Thyroid gland (tissue), 4 donors: ENCODE results near the gene EHD4. TPM values are rescaled to one million over a fixed set of nuclear protein-coding genes. Genes with fewer than 3 reads are reported as not detected.

Experiments
- DNase-seq, 2 donors: peaks; one replicate each; pipeline ENCODE4 v3.0.0-alpha.2; 2019
- H3K27ac ChIP-seq, 3 donors: fragments of 200-600 bp; sonication (generic); 1 replicate in 2 of 3; 2 replicates in 1 of 3; pipeline ENCODE4 v1.5.1; 2016 to 2019; ENCODE audit warnings: mild to moderate bottlenecking in 1 of 3, moderate library complexity in 1 of 3
- H3K27me3 ChIP-seq: fragments of 200-600 bp; sonication (generic); one replicate; pipeline ENCODE4 v1.5.1; 2019
- H3K36me3 ChIP-seq, 2 donors: fragments of 200-600 bp; sonication (generic); one replicate each; pipeline ENCODE4 v1.5.1; 2016 to 2019
- H3K4me1 ChIP-seq, 2 donors: fragments of 200-600 bp; sonication (generic); one replicate each; pipeline ENCODE4 v1.5.1; 2017 to 2019
- H3K4me3 ChIP-seq, 3 donors: fragments of 200-600 bp; sonication (generic); replicated peaks in 1 of 3; 1 replicate in 2 of 3; 2 replicates in 1 of 3; pipeline ENCODE4 v1.5.1; 2016; ENCODE audit warnings: mild to moderate bottlenecking in 1 of 3
- H3K9me3 ChIP-seq: fragments of 200-600 bp; sonication (generic); one replicate; pipeline ENCODE4 v1.5.1; 2017
- POLR2A ChIP-seq, 2 donors: fragments of 450-650 bp; IDR thresholded peaks; one replicate each; pipeline ENCODE4 v1.6.1; 2017; ENCODE audit warnings: antibody characterized with exemption in 2 of 2, mild to moderate bottlenecking in 2 of 2, moderate library complexity in 1 of 2
- WGBS, 2 donors: methylation state at CpG; one replicate each; pipeline ENCODE4 v1.1.5; 2017; 5-methylcytosine and 5-hydroxymethylcytosine counted together
- intact Hi-C: fragments of 100-400 bp; cut with DNase I; formaldehyde crosslinking; loops from one replicate; pipeline ENCODE4 v1.15.1; 2023
- total RNA-seq, 4 donors: library from RNA; depleted of rRNA; stranded (reverse); fragments of >200 nt; gene quantifications; one replicate each; pipeline ENCODE4 v1.2.3, GENCODE V29; 2016
- TF ChIP-seq, protein P1 (sequence below), 6 experiments: fragments of 200-600 bp in 3 of 6; fragments of 450-650 bp in 3 of 6; sonication (generic) in 3 of 6; IDR thresholded peaks; one replicate each; pipeline ENCODE4 v1.5.1; 2016 to 2019; ENCODE audit warnings: antibody characterized with exemption in 6 of 6, mild to moderate bottlenecking in 2 of 6, inconsistent platforms in 1 of 6, moderate library complexity in 1 of 6

Gene EHD4
- total RNA-seq, 4 donors from 2014 or later, result 29.7 to 66.7 (median 37.9) TPM

DNA sequence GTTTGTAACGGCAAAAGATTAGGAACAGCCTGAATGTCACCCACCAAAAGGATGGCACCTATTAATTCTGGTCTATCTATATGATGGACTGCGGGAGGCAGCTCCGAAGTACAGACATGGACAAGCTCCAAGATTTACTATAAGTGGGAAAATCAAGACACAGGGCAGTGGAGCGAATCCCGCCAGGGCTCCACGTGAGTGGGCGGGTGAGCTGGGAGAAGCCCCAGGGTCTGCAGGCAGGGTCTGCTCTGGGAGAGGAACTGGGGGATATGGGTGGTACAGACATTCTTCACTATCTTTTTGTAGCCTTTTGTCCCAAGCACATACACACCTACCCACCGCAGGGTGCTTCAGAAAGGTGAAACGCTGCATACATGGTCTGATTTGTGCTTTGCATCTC is 40.3 kb downstream of the EHD4 start:
- TF ChIP-seq, protein P1, sequence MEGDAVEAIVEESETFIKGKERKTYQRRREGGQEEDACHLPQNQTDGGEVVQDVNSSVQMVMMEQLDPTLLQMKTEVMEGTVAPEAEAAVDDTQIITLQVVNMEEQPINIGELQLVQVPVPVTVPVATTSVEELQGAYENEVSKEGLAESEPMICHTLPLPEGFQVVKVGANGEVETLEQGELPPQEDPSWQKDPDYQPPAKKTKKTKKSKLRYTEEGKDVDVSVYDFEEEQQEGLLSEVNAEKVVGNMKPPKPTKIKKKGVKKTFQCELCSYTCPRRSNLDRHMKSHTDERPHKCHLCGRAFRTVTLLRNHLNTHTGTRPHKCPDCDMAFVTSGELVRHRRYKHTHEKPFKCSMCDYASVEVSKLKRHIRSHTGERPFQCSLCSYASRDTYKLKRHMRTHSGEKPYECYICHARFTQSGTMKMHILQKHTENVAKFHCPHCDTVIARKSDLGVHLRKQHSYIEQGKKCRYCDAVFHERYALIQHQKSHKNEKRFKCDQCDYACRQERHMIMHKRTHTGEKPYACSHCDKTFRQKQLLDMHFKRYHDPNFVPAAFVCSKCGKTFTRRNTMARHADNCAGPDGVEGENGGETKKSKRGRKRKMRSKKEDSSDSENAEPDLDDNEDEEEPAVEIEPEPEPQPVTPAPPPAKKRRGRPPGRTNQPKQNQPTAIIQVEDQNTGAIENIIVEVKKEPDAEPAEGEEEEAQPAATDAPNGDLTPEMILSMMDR (IDR thresholded peaks at IDR 0.05), result no peak
- no peak for TF ChIP-seq POLR2A (IDR thresholded peaks at IDR 0.05)
- Histone ChIP-seq H3K27ac (no peak overlapping the region), H3K9me3 (no peaks in the 10 kb centered on the region), H3K4me1 (peaks cover 4 to 62% of the 10 kb centered on the region in 2 donors), H3K27me3 (no peaks in the 10 kb centered on the region), H3K36me3 (no peaks in the 10 kb centered on the region), H3K4me3 (no peak overlapping the region)
- intact Hi-C loops, result no loop called here
- 79 to 85% methylated on average over 9 of the region's 9 CpGs for WGBS, 2 donors
- no peak for DNase-seq

DNA sequence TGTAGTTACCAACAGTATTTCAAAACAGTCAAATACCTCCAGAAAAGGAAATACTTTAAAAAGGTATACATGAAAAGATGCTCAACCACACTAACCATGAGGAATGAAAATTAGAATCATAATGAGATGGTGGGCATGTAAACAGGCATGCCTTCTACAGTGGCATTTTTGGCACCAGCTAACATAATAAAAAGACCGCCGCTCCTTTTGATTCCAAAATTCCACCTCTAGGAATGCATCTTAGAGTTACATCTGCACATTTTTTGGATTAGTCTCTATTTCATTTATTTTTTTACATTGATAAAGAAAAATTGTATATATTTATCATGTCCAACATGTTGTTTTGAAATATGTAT is 41.5 kb downstream of the EHD4 start:
- intact Hi-C loops, result no loop called here
- no peaks in the 10 kb centered on the region for H3K27me3 ChIP-seq

DNA sequence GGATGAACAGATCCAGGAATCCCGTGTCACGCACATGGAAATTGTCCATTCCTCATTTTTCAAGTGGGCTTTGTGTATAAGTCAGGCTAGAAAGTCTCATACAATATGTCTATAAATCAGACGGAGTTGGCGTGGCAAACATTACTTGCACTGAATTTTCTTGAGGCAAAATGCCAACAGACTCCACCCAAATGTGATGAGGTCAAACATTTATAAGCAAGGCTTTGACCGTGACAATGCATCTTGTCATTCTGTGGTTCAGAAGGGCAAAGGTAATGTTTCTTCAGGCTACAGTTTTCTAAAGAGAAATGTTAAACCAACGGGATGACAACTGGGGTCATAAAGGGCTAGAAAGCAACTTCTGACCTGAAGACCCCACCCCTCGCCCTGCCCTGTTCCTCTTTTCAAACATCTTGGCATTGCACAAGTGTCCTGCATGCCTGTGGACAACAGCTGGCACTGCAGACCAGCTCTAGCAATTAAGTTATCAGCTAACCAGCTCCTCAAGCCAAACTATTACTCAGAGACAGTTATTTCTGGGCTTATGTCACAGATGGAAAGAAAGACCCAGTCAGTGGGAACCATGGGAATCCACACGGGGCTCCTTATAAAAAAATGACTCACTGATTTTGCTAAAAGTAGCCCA is 42.0 kb downstream of the EHD4 start:
- peak overlapping the region in 1 of 3 donors; percentile 64 for H3K27ac ChIP-seq
- H3K4me1 ChIP-seq, result peaks cover 4 to 62% of the 10 kb centered on the region in 2 donors
- 76 to 81% methylated on average over 8 of the region's 8 CpGs for WGBS, 2 donors

More for the DNA sequence above, 41.5 kb downstream of the EHD4 start:
- TF ChIP-seq POLR2A (IDR thresholded peaks at IDR 0.05), result no peak
- TF ChIP-seq, protein P1 (IDR thresholded peaks at IDR 0.05), result no peak
- no peak for DNase-seq
- Histone ChIP-seq H3K4me3 (no peak overlapping the region), H3K27ac (no peak overlapping the region), H3K36me3 (no peaks in the 10 kb centered on the region), H3K4me1 (peaks cover 4 to 64% of the 10 kb centered on the region in 2 donors), H3K9me3 (no peaks in the 10 kb centered on the region)
- 88 to 94% methylated on average over 2 of the region's 2 CpGs for WGBS, 2 donors

DNA sequence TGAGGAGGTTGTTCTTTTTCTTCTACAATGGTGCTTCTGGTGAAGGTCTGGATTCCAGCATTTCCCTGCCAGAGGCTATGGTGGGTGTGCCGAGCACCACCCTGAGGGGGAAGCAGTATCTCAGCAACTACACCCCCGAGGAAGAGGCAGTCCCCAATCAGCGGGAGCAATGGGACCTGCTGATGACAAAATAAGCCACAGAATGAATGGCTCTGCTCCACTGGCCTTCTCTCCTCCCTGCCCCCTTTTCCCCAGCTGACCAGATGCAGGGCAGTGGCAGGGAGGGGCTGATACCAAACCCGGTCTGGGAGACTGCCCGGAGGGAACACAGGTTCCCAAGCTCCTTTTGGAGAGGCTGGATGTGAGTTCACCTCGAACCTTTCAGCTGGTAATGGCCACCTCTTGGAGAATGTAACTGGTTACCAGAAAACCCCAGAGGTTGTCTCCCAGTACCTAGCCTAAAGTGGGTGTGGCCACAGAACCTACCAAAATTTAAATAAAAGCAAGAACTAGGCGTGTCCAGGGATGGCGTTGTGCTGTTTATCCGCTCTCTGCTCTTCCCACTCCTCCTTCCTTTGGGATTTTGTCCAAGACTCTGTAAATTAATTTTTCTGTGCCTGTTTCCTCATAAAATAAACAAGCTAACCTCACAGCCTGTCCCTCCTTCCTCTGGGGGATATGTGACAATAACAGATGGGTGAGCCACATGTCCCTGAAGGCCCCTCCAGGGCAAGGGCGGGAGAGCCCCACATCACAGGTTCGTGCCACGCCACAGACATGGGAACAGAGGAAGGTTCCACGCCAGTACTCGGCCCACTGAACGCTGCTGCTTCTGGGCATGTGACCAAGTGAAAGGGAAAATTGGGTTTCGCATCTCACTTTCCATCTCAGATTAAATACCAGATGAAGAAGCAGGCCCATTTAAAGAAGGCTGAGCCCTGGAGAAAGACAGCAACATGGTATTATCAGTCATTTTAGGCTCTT is 43.4 kb downstream of the EHD4 start:
- DNase-seq, result peak in 1 of 2 donors; percentile 45
- intact Hi-C loops, result no loop called here
- H3K27ac ChIP-seq, result peak overlapping the region in 2 of 3 donors; percentile 14 to 64
- H3K36me3 ChIP-seq, result no peaks in the 10 kb centered on the region
- H3K27me3 ChIP-seq, result no peaks in the 10 kb centered on the region
- WGBS, 2 donors, result 62 to 68% methylated on average over 16 of the region's 16 CpGs
- no peak overlapping the region for H3K4me3 ChIP-seq
- TF ChIP-seq, protein P1 (IDR thresholded peaks at IDR 0.05), result no peak
- TF ChIP-seq POLR2A (IDR thresholded peaks at IDR 0.05), result no peak
- no peaks in the 10 kb centered on the region for H3K9me3 ChIP-seq
- H3K4me1 ChIP-seq, result peaks cover 4 to 48% of the 10 kb centered on the region in 2 donors

More for the DNA sequence above, 42.0 kb downstream of the EHD4 start:
- TF ChIP-seq, protein P1 (IDR thresholded peaks at IDR 0.05), result no peak
- intact Hi-C loops, result no loop called here
- no peaks in the 10 kb centered on the region for H3K27me3 ChIP-seq
- no peak for DNase-seq
- H3K4me3 ChIP-seq, result no peak overlapping the region
- no peaks in the 10 kb centered on the region for H3K9me3 ChIP-seq
- H3K36me3 ChIP-seq, result no peaks in the 10 kb centered on the region

DNA sequence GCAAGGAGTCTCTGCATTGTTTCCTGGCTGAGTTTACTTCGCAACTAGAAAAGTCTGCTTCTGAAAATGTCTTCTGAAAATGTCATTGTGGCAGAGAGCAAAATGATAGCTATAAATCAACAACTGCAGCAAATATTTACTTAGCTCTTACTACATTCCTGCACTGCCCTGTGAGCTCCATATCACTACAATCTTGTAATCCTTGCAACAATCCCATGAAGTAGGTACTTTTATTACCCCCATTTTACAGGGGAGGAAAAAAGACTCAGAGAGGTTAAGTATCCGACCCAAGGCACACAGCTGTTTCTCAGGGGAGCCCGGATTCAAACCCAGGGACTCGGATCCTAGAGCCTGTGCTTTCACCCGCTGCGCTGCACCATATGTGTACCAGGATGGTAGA is 44.3 kb downstream of the EHD4 start:
- WGBS, 2 donors, result 78 to 86% methylated on average over 6 of the region's 6 CpGs
- H3K4me3 ChIP-seq, result no peak overlapping the region
- intact Hi-C loops, result no loop called here
- peaks cover 4 to 49% of the 10 kb centered on the region in 2 donors for H3K4me1 ChIP-seq
- H3K27ac ChIP-seq, result peak overlapping the region in 1 of 3 donors; percentile 64
- H3K36me3 ChIP-seq, result no peaks in the 10 kb centered on the region
- no peaks in the 10 kb centered on the region for H3K9me3 ChIP-seq
- TF ChIP-seq, protein P1 (IDR thresholded peaks at IDR 0.05), result no peak
- no peak for TF ChIP-seq POLR2A (IDR thresholded peaks at IDR 0.05)
- DNase-seq, result no peak
- H3K27me3 ChIP-seq, result no peaks in the 10 kb centered on the region
